ENCODE results near the gene LAIR1. TPM values are rescaled to one million over a fixed set of nuclear protein-coding genes. Genes with fewer than 3 reads are reported as not detected.

Gene LAIR1
- total RNA-seq, 3 donors from 2014 or later (not counting 1 experiment from before 2014, with no cell fraction given), result 117 to 163 (median 156) TPM

- DNase-seq, result no peak
- Mint-ChIP-seq H3K27ac (no peak overlapping the region), H3K27me3 (ENCODE audit: low read depth in 2 of 2) (peaks cover 0 to 3% of the 10 kb centered on the region in 2 donors), H3K9me3 (peaks cover 0 to under 1% of the 10 kb centered on the region in 2 donors), H3K36me3 (no peaks in the 10 kb centered on the region), H3K4me1 (no peaks in the 10 kb centered on the region), H3K4me3 (no peak overlapping the region)
- intact Hi-C loops (cut with micrococcal nuclease), result no loop called here
- H3K9me3 ChIP-seq (ENCODE audit: control insufficient read depth, insufficient read depth, low read length), result no peaks in the 10 kb centered on the region
- TF ChIP-seq CTCF (IDR thresholded peaks at IDR 0.05), result no peak
- H3K4me3 ChIP-seq (ENCODE audit: low read length), result no peak overlapping the region
- no peak for ATAC-seq
- H3K36me3 ChIP-seq (ENCODE audit: control insufficient read depth, insufficient read depth, low read length), result no peaks in the 10 kb centered on the region
- 93% methylated on average over 8 of the region's 8 CpGs for WGBS (ENCODE audit: insufficient coverage)
- H3K27ac ChIP-seq (ENCODE audit: low read length), result no peak overlapping the region
- no peaks in the 10 kb centered on the region for H3K27me3 ChIP-seq (ENCODE audit: control insufficient read depth, insufficient read depth, low read length)
- no peaks in the 10 kb centered on the region for H3K4me1 ChIP-seq (ENCODE audit: control insufficient read depth, insufficient read depth, low read length)
Measured at GRCh38 chr19:54403054-54403453, 38.3 kb upstream of the LAIR1 start.

GRCh38 chr19:54400913-54401312 lies 36.2 kb upstream of the LAIR1 start:
- H3K27me3 Mint-ChIP-seq (ENCODE audit: low read depth in 2 of 2), result peaks cover 0 to 3% of the 10 kb centered on the region in 2 donors
- Histone ChIP-seq H3K4me1 (ENCODE audit: control insufficient read depth, insufficient read depth, low read length) (no peaks in the 10 kb centered on the region), H3K36me3 (ENCODE audit: control insufficient read depth, insufficient read depth, low read length) (no peaks in the 10 kb centered on the region), H3K9me3 (ENCODE audit: control insufficient read depth, insufficient read depth, low read length) (no peaks in the 10 kb centered on the region), H3K27ac (ENCODE audit: low read length) (no peak overlapping the region), H3K4me3 (ENCODE audit: low read length) (no peak overlapping the region), H3K27me3 (ENCODE audit: control insufficient read depth, insufficient read depth, low read length) (no peaks in the 10 kb centered on the region)
- TF ChIP-seq CTCF (IDR thresholded peaks at IDR 0.05), result no peak
- H3K9me3 Mint-ChIP-seq, result no peaks in the 10 kb centered on the region
- intact Hi-C loops (cut with micrococcal nuclease), result no loop called here
- H3K4me1 Mint-ChIP-seq, result no peaks in the 10 kb centered on the region
- ATAC-seq (no peak), DNase-seq (no peak)
- H3K36me3 Mint-ChIP-seq, result no peaks in the 10 kb centered on the region
- H3K27ac Mint-ChIP-seq, result no peak overlapping the region
- WGBS (ENCODE audit: insufficient coverage), result 82% methylated on average over 4 of the region's 6 CpGs
- no peak overlapping the region for H3K4me3 Mint-ChIP-seq

DNA sequence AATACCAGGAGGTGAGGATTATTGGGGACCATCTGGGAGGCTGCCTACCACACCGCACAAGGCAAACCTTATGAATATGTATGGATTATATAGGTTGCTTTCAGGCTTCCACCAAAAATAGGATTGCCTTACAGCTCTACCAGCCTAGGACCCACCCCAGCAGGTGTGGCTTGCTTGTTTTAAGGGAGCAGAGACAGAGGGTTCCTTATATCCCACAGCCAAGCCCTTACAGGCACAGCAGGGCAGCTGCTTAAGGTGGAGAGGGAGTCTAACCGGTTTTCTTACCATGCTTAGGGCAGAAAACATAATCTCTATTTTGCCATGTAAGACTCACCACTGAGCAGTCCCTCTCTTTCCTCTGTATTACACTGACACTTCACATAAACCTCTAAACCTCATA lies 34.5 kb upstream of the LAIR1 start:
- Mint-ChIP-seq H3K27me3 (ENCODE audit: low read depth in 2 of 2) (peaks cover 0 to under 1% of the 10 kb centered on the region in 2 donors), H3K36me3 (no peaks in the 10 kb centered on the region), H3K4me3 (no peak overlapping the region), H3K4me1 (no peaks in the 10 kb centered on the region), H3K27ac (no peak overlapping the region), H3K9me3 (no peaks in the 10 kb centered on the region)
- no peak overlapping the region for H3K4me3 ChIP-seq (ENCODE audit: low read length)
- 100% methylated on average over 2 of the region's 2 CpGs for WGBS (ENCODE audit: insufficient coverage)
- no peaks in the 10 kb centered on the region for H3K27me3 ChIP-seq (ENCODE audit: control insufficient read depth, insufficient read depth, low read length)
- H3K27ac ChIP-seq (ENCODE audit: low read length), result no peak overlapping the region
- H3K36me3 ChIP-seq (ENCODE audit: control insufficient read depth, insufficient read depth, low read length), result no peaks in the 10 kb centered on the region
- no peaks in the 10 kb centered on the region for H3K9me3 ChIP-seq (ENCODE audit: control insufficient read depth, insufficient read depth, low read length)
- no peaks in the 10 kb centered on the region for H3K4me1 ChIP-seq (ENCODE audit: control insufficient read depth, insufficient read depth, low read length)
- TF ChIP-seq CTCF (IDR thresholded peaks at IDR 0.05), result no peak
- no peak for DNase-seq
- ATAC-seq, result no peak
- intact Hi-C loops (cut with micrococcal nuclease), result no loop called here

- Mint-ChIP-seq H3K27ac (no peak overlapping the region), H3K4me1 (peaks cover 6 to 8% of the 10 kb centered on the region in 2 donors), H3K27me3 (ENCODE audit: low read depth in 2 of 2) (peaks cover 4 to 7% of the 10 kb centered on the region in 2 donors), H3K4me3 (no peak overlapping the region), H3K36me3 (no peaks in the 10 kb centered on the region), H3K9me3 (no peaks in the 10 kb centered on the region)
- no peak for TF ChIP-seq CTCF (IDR thresholded peaks at IDR 0.05)
- Histone ChIP-seq H3K27ac (ENCODE audit: low read length) (no peak overlapping the region), H3K4me3 (ENCODE audit: low read length) (no peak overlapping the region), H3K36me3 (ENCODE audit: control insufficient read depth, insufficient read depth, low read length) (no peaks in the 10 kb centered on the region), H3K4me1 (ENCODE audit: control insufficient read depth, insufficient read depth, low read length) (peaks cover 3% of the 10 kb centered on the region), H3K27me3 (ENCODE audit: control insufficient read depth, insufficient read depth, low read length) (no peaks in the 10 kb centered on the region), H3K9me3 (ENCODE audit: control insufficient read depth, insufficient read depth, low read length) (no peaks in the 10 kb centered on the region)
- WGBS (ENCODE audit: insufficient coverage), result 86% methylated on average over 6 of the region's 8 CpGs
- ATAC-seq (no peak), DNase-seq (no peak)
- intact Hi-C loops (cut with micrococcal nuclease), result no loop called here
Measured at GRCh38 chr19:54395685-54396084, 31.0 kb upstream of the LAIR1 start.
